NB4 (cell line): Measurements from ENCODE around the gene NRAP.

Experiments
- DNase-seq: peaks from one replicate; pipeline ENCODE4 v3.0.0; 2010; ENCODE audit warnings: low read depth
- H3K4me3 ChIP-seq: one replicate; pipeline ENCODE4 v1.5.1; 2011; ENCODE audit warnings: mild to moderate bottlenecking, low read depth, low read length, moderate library complexity
- MYC ChIP-seq: IDR thresholded peaks from 2 replicates; pipeline ENCODE4 v1.6.1; 2011; ENCODE audit warnings: low read depth, low read length
- POLR2A ChIP-seq: IDR thresholded peaks from 2 replicates; pipeline ENCODE4 v1.6.1; 2011; ENCODE audit warnings: mild to moderate bottlenecking; ENCODE audit not compliant: insufficient read length; ENCODE audit errors: extremely low read depth
- TF ChIP-seq, protein P1 (sequence below): IDR thresholded peaks from 2 replicates; pipeline ENCODE4 v1.6.1; 2011; ENCODE audit warnings: low read depth, low read length
- TF ChIP-seq, protein P2 (sequence below): IDR thresholded peaks from one replicate; pipeline ENCODE4 v1.5.1; 2012; ENCODE audit warnings: low read depth, low read length

Gene NRAP

DNA sequence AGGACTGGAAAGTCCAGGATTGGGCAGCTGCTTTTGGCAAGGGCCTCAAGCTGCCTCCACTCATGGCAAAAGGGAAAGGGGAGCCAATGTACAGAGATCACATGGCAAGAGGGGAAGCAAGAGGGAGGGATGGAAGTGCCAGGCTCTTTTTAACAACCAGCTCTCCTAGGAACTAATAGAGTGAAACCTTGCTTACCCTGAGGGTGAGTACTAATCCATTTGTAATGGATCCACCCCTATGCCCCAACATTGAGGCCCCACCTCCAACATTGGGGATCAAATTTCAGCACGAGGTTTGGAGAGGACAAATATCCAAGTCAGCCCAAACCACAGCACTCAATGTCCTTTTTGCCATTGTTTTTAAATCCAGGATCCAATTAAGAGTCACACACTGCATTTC lies 98.5 kb downstream of the NRAP start:
- DNase-seq: no peak

GRCh38 chr10:113563306-113564088 lies 100.3 kb downstream of the NRAP start:
- no peak overlapping the region for H3K4me3 ChIP-seq
- TF ChIP-seq, protein P1, sequence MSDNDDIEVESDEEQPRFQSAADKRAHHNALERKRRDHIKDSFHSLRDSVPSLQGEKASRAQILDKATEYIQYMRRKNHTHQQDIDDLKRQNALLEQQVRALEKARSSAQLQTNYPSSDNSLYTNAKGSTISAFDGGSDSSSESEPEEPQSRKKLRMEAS: peak; percentile 91
- TF ChIP-seq MYC: peak; percentile 41
- TF ChIP-seq, protein P2, sequence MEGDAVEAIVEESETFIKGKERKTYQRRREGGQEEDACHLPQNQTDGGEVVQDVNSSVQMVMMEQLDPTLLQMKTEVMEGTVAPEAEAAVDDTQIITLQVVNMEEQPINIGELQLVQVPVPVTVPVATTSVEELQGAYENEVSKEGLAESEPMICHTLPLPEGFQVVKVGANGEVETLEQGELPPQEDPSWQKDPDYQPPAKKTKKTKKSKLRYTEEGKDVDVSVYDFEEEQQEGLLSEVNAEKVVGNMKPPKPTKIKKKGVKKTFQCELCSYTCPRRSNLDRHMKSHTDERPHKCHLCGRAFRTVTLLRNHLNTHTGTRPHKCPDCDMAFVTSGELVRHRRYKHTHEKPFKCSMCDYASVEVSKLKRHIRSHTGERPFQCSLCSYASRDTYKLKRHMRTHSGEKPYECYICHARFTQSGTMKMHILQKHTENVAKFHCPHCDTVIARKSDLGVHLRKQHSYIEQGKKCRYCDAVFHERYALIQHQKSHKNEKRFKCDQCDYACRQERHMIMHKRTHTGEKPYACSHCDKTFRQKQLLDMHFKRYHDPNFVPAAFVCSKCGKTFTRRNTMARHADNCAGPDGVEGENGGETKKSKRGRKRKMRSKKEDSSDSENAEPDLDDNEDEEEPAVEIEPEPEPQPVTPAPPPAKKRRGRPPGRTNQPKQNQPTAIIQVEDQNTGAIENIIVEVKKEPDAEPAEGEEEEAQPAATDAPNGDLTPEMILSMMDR: peak; percentile 99
- TF ChIP-seq POLR2A: no peak
- DNase-seq: peak; percentile 72

More for the DNA sequence above, 98.5 kb downstream of the NRAP start:
- H3K4me3 ChIP-seq: no peak overlapping the region
- TF ChIP-seq, protein P2: no peak
- TF ChIP-seq MYC: no peak
- TF ChIP-seq POLR2A: no peak
- TF ChIP-seq, protein P1: no peak

DNA sequence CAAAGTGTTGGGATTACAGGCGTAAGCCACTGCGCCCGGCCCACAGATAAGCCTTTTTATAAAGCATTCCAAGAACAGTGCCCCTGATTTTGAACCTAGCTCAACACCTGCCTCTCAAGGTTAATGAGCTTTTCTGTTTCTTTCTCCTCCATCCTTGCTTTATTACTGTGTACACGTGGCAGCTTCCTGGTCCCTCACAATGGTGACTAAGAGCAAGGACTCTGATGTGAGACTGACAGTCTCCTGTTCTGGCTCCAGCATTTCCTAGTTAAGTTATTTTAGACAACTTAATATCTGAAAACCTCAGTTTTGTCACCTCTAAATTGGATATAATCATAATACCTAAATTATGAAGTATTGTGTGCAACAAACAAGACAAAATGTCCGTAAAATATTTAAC lies 101.1 kb downstream of the NRAP start:
- no peak overlapping the region for H3K4me3 ChIP-seq
- no peak for DNase-seq

DNA sequence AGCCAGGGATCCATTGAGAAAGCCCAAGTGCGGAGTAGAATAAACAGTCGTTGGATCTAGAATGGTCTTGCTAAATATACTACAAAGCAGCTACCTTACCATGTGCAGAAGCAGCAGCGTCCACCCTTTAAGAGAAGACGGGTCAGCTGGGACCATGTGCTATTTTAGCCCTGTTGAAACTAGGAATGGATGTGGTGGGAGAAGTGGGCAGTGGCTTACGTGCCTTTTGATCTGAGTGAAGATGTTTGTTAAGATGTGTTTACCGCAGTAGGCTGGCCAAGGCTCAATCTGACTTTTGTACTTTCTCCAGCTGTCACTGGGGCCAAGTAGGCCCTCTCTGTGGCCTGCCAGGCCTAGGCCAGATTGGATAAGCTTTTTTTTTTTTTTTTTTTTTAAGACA lies 101.8 kb downstream of the NRAP start:
- no peak overlapping the region for H3K4me3 ChIP-seq
- TF ChIP-seq, protein P2: no peak
- TF ChIP-seq, protein P1: no peak
- TF ChIP-seq POLR2A (no peak), MYC (no peak)
- DNase-seq: no peak

More for the DNA sequence above, 101.1 kb downstream of the NRAP start:
- TF ChIP-seq, protein P2: no peak
- no peak for TF ChIP-seq POLR2A
- TF ChIP-seq MYC: no peak
- TF ChIP-seq, protein P1: no peak

DNA sequence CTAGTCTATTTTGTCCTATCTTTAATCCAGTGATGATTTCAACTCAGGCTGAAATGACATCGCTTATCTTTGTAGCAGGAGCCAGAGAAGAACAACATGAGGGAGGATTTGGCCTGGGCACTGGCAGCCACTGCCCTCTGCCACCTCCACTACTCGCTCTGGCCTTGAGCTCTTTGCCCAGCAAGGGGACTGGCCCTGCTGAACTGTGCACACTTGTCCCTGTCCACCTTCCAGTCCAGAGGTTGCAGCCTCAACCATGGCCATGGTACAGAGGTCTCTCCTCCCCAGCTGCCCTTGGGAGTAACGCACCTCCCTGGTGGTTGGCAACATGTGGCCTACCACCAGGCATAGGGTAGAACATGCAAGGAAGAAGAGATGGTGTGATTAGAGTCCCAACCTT lies 102.6 kb downstream of the NRAP start:
- TF ChIP-seq POLR2A (no peak), MYC (no peak)
- TF ChIP-seq, protein P2: no peak
- TF ChIP-seq, protein P1: no peak
- no peak overlapping the region for H3K4me3 ChIP-seq
- no peak for DNase-seq
